ENCODE measurements around the gene TRIP10.

- TF ChIP-seq CTCF (IDR thresholded peaks at IDR 0.05) = no peak
- no peak for TF ChIP-seq POLR2A (IDR thresholded peaks at IDR 0.05)
Measured at GRCh38 chr19:6774821-6775707, 35.6 kb downstream of the TRIP10 start.

Data from ovary (tissue), 3 donors.